ENCODE measurements around the gene CALD1. TPM values are rescaled to one million over a fixed set of nuclear protein-coding genes. Genes with fewer than 3 reads are reported as not detected.

The CALD1 gene
- total RNA-seq, 2 donors from 2014 or later, result 57.0 to 72.6 TPM

GRCh38 chr7:134814730-134815364, 35.4 kb downstream of the CALD1 start:
- TF ChIP-seq POLR2A (IDR thresholded peaks at IDR 0.05) (no peak), CTCF (IDR thresholded peaks at IDR 0.05) (no peak)
- WGBS, 2 donors, result 66 to 87% methylated on average over 4 of the region's 4 CpGs
- intact Hi-C loops (cut with DNase I), result no loop called here
- no peaks in the 10 kb centered on the region for H3K27me3 ChIP-seq
- H3K9me3 ChIP-seq, result no peaks in the 10 kb centered on the region
- no peaks in the 10 kb centered on the region for H3K36me3 ChIP-seq (replicated peaks in 1 of 2; ENCODE audit: insufficient read depth in 1 of 2, low read depth in 2 of 2)
- DNase-seq (no peak), ATAC-seq (no peak)
- peaks cover 12% of the 10 kb centered on the region for H3K4me1 ChIP-seq
- no peak overlapping the region for H3K27ac ChIP-seq
- no peak overlapping the region for H3K4me3 ChIP-seq

GRCh38 chr7:134818613-134819345, 39.3 kb downstream of the CALD1 start:
- Histone ChIP-seq H3K36me3 (replicated peaks in 1 of 2; ENCODE audit: insufficient read depth in 1 of 2, low read depth in 2 of 2) (no peaks in the 10 kb centered on the region), H3K27ac (no peak overlapping the region), H3K9me3 (no peaks in the 10 kb centered on the region), H3K27me3 (no peaks in the 10 kb centered on the region), H3K4me3 (no peak overlapping the region), H3K4me1 (no peaks in the 10 kb centered on the region)
- no peak for TF ChIP-seq CTCF (IDR thresholded peaks at IDR 0.05)
- TF ChIP-seq POLR2A (IDR thresholded peaks at IDR 0.05), result no peak
- intact Hi-C loops (cut with DNase I), result no loop called here
- no peak for ATAC-seq
- WGBS, 2 donors, result 86 to 90% methylated on average over 9 of the region's 9 CpGs
- no peak for DNase-seq

GRCh38 chr7:134819401-134819800, 40.0 kb downstream of the CALD1 start:
- ATAC-seq (no peak), DNase-seq (no peak)
- WGBS, 2 donors, result 94% methylated on average over 4 of the region's 4 CpGs
- Histone ChIP-seq H3K36me3 (replicated peaks in 1 of 2; ENCODE audit: insufficient read depth in 1 of 2, low read depth in 2 of 2) (no peaks in the 10 kb centered on the region), H3K4me1 (no peaks in the 10 kb centered on the region), H3K9me3 (no peaks in the 10 kb centered on the region), H3K27me3 (no peaks in the 10 kb centered on the region), H3K4me3 (no peak overlapping the region), H3K27ac (no peak overlapping the region)
- intact Hi-C loops (cut with DNase I), result no loop called here
- TF ChIP-seq POLR2A (IDR thresholded peaks at IDR 0.05) (no peak), CTCF (IDR thresholded peaks at IDR 0.05) (no peak)

- H3K36me3 ChIP-seq (replicated peaks in 1 of 2; ENCODE audit: insufficient read depth in 1 of 2, low read depth in 2 of 2), result no peaks in the 10 kb centered on the region
- 80 to 82% methylated on average over 2 of the region's 2 CpGs for WGBS, 2 donors
- no peak overlapping the region for H3K4me3 ChIP-seq
- H3K4me1 ChIP-seq, result no peaks in the 10 kb centered on the region
- intact Hi-C loops (cut with DNase I), result no loop called here
- TF ChIP-seq POLR2A (IDR thresholded peaks at IDR 0.05) (no peak), CTCF (IDR thresholded peaks at IDR 0.05) (no peak)
- no peaks in the 10 kb centered on the region for H3K9me3 ChIP-seq
- no peak overlapping the region for H3K27ac ChIP-seq
- no peak for DNase-seq
- no peak for ATAC-seq
- no peaks in the 10 kb centered on the region for H3K27me3 ChIP-seq
These were observed 40.9 kb downstream of the CALD1 start for GRCh38 chr7:134820295-134820694.

GRCh38 chr7:134820778-134821177, 41.3 kb downstream of the CALD1 start:
- no peaks in the 10 kb centered on the region for H3K9me3 ChIP-seq
- no peak overlapping the region for H3K4me3 ChIP-seq
- 78 to 82% methylated on average over 3 of the region's 3 CpGs for WGBS, 2 donors
- intact Hi-C loops (cut with DNase I), result no loop called here
- no peak for ATAC-seq
- no peaks in the 10 kb centered on the region for H3K4me1 ChIP-seq
- H3K36me3 ChIP-seq (replicated peaks in 1 of 2; ENCODE audit: insufficient read depth in 1 of 2, low read depth in 2 of 2), result no peaks in the 10 kb centered on the region
- no peak for DNase-seq
- H3K27me3 ChIP-seq, result no peaks in the 10 kb centered on the region
- no peak overlapping the region for H3K27ac ChIP-seq
- TF ChIP-seq POLR2A (IDR thresholded peaks at IDR 0.05) (no peak), CTCF (IDR thresholded peaks at IDR 0.05) (no peak)

Measured in body of pancreas (tissue), 4 donors.